SH-SY5Y (cell line): Measurements from ENCODE around the gene DAP.

Experiments
- GATA2 ChIP-seq: IDR thresholded peaks from 2 replicates; pipeline ENCODE4 v1.6.1; 2011; ENCODE audit warnings: mild to moderate bottlenecking, low read depth, low read length
- GATA3 ChIP-seq: IDR thresholded peaks from 2 replicates; pipeline ENCODE4 v1.6.1; 2011; ENCODE audit warnings: low read depth, mild to moderate bottlenecking, low read length, moderate library complexity

DAP gene

GRCh38 chr5:10711562-10711961 lies 49.5 kb downstream of the DAP start:
- no peak for TF ChIP-seq GATA3
- no peak for TF ChIP-seq GATA2

- no peak for TF ChIP-seq GATA3
- no peak for TF ChIP-seq GATA2
Observed at GRCh38 chr5:10710513-10711128, 50.4 kb downstream of the DAP start.

DNA sequence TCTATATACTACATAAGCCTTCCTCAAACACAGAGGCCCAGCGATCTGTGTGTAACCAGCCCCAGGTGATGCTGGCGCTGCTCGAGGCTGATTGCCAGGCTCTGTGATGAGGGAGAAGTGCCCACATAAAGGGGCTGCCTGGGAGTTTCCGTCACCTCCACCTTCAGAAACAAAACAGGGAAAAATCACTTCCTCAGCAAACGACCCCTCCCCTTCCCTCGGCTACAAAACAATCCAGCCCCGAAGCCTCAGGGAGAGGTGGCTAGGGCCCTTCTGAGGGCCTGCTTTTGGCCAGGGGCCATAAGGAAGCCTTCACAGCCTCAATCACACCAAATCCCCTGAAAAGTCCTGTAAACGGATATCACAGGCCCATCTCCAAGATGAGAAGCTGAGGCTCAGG lies 51.1 kb downstream of the DAP start:
- TF ChIP-seq GATA3 = no peak
- TF ChIP-seq GATA2 = no peak

DNA sequence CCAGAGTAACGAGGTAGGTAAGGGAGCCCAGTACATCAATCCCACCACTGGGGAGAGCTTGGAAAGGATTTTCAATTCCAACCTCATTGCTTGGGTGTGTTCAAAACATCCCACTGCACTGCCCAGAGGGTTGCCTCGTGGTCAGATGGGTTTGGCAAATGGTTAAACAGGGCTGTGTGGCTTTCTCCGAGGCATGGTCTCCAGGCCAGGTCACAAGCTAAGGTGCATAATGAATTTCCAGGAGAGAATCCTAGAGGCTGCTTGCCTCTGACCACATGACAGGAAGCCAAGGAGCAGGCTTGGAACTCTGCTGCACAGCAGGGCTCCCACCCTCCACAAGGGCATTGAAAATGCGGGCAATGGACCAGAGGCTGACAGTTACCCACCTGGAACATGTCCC lies 51.6 kb downstream of the DAP start:
- TF ChIP-seq GATA2 (no peak), GATA3 (no peak)

- TF ChIP-seq GATA2 = no peak
- no peak for TF ChIP-seq GATA3
Observed at GRCh38 chr5:10708189-10708944, 52.7 kb downstream of the DAP start.

- TF ChIP-seq GATA2 = no peak
- TF ChIP-seq GATA3 = no peak
Observed at GRCh38 chr5:10707198-10708142, 53.6 kb downstream of the DAP start.

- TF ChIP-seq GATA3 (no peak), GATA2 (no peak)
Observed at GRCh38 chr5:10706326-10706725, 54.7 kb downstream of the DAP start.

DNA sequence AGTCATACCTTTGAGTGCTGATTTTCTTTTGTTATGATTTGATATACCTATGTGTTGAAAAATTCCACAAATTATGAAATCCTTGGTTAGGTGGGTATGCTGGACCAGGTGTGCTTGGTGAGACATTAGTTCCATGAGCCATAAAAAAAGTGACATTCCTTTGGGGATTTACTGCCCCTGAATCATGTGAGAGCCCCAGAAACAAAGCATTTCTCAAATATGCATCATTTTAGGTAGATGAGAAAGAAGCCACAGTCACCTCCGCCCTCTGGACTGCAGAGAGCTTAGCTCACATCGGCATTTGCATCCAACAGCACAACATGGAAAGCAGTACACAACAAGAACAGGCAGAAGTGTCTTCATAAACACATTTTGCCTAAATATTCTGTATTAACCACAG lies 55.3 kb downstream of the DAP start:
- TF ChIP-seq GATA3 (no peak), GATA2 (no peak)

GRCh38 chr5:10704949-10705621 lies 55.9 kb downstream of the DAP start:
- no peak for TF ChIP-seq GATA2
- TF ChIP-seq GATA3 = no peak

- TF ChIP-seq GATA2 = no peak
- TF ChIP-seq GATA3 = no peak
Observed at GRCh38 chr5:10703676-10704075, 57.4 kb downstream of the DAP start.

DNA sequence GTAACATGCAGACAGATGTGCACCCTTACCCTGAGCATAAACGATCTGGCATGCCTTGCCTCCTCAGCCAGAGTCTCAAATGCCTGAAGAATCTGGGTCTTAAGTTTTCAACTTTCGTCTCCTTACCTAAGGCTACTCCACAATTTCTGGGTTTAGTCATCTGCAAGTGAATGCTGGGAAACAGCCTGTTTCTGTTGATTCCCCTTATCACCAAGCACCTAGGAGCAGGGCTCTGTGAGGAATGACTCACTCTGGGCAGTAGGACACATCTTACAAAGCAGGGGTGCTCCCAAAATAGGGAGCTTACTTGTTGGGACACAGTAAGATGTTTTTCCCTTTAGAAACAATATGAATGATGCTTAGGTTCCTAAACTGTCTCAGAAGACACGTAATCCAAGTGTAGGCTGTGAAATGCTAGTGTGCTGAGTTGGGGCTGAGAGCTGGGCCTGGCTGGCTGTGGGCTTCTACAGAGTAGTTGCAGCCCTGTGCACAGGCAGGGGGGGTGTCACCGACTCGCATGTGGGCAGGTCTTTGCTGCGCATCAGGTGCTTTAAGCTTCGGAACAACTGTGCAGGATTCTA lies 58.0 kb downstream of the DAP start:
- TF ChIP-seq GATA2 (no peak), GATA3 (no peak)

- TF ChIP-seq GATA3 (no peak), GATA2 (no peak)
Observed at GRCh38 chr5:10702040-10702629, 58.9 kb downstream of the DAP start.

DNA sequence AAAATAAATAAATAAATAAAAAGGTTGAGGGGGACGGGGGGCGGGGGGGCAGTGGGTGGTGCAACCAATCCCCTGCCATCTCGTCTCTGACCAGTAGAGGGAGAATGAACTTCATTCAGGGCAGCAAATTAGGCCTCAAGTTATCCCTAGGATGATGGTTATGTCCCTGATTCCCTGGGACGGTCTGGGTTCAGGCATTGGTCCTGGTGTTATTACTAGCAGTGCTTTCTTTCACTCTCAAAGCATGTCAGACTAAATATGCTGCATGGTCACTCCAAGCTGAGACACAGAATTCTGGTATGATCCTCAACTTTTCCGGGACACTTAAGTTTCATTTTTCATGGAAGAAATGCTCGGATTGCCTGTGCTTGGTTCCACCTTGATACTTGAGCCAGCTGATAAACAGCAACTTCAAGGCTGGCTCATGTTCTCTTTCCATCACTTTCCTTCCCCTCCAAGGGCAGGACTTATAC lies 59.4 kb downstream of the DAP start:
- TF ChIP-seq GATA2 (no peak), GATA3 (no peak)
